Measurements from ENCODE around the gene KMT2B. TPM values are rescaled to one million over a fixed set of nuclear protein-coding genes. Genes with fewer than 3 reads are reported as not detected.

Gene KMT2B
- total RNA-seq, 1 donor from 2014 or later, result 60.0 TPM

Other genes with a start within 250 kb of the KMT2B start
- gene KRTDAP, start 227.5 kb upstream of the KMT2B start, total RNA-seq, result not detected in 2 replicates
- not detected in 2 replicates for gene DMKN, start 204.4 kb upstream of the KMT2B start, total RNA-seq
- gene SBSN, start 189.7 kb upstream of the KMT2B start, total RNA-seq, result not detected in 2 replicates
- gene GAPDHS, start 184.5 kb upstream of the KMT2B start, total RNA-seq, result not detected in 2 replicates
- 54.8 and 58.6 TPM in 2 replicates for gene TMEM147, start 172.4 kb upstream of the KMT2B start, total RNA-seq
- gene ATP4A, start 154.3 kb upstream of the KMT2B start, total RNA-seq, result not detected in 2 replicates
- gene PMIS2, start 131.8 kb upstream of the KMT2B start, total RNA-seq, result not detected in 2 replicates
- 41.6 and 47.4 TPM in 2 replicates for gene HAUS5, start 105.3 kb upstream of the KMT2B start, total RNA-seq
- gene RBM42, start 89.0 kb upstream of the KMT2B start, total RNA-seq, result 96.5 and 109 TPM in 2 replicates
- gene ETV2, start 76.3 kb upstream of the KMT2B start, total RNA-seq, result 0.80 and 1.3 TPM in 2 replicates
- 489 and 495 TPM in 2 replicates for gene COX6B1, start 69.7 kb upstream of the KMT2B start, total RNA-seq
- 0.48 and 0.50 TPM in 2 replicates for gene UPK1A, start 51.5 kb upstream of the KMT2B start, total RNA-seq
- gene ZBTB32, start 13.4 kb upstream of the KMT2B start, total RNA-seq, result 55.9 and 57.1 TPM in 2 replicates
- gene IGFLR1, start 24.4 kb downstream of the KMT2B start, total RNA-seq, result 31.2 and 35.2 TPM in 2 replicates
- gene U2AF1L4, start 27.4 kb downstream of the KMT2B start, total RNA-seq, result 24.0 and 24.5 TPM in 2 replicates
- 42.0 and 45.5 TPM in 2 replicates for gene PSENEN, start 27.6 kb downstream of the KMT2B start, total RNA-seq
- 10.8 and 15.2 TPM in 2 replicates for gene LIN37, start 30.6 kb downstream of the KMT2B start, total RNA-seq
- not detected in 2 replicates for gene HSPB6, start 39.0 kb downstream of the KMT2B start, total RNA-seq
- gene PROSER3, start 40.2 kb downstream of the KMT2B start, total RNA-seq, result 50.4 and 51.1 TPM in 2 replicates
- 67.1 and 72.6 TPM in 2 replicates for gene ARHGAP33, start 57.6 kb downstream of the KMT2B start, total RNA-seq
- gene PRODH2, start 94.8 kb downstream of the KMT2B start, total RNA-seq, result not detected in 2 replicates
- gene NPHS1, start 134.5 kb downstream of the KMT2B start, total RNA-seq, result not detected in 2 replicates
- 0.20 and 0.25 TPM in 2 replicates for gene KIRREL2, start 138.9 kb downstream of the KMT2B start, total RNA-seq
- gene APLP1, start 150.6 kb downstream of the KMT2B start, total RNA-seq, result 0.86 and 2.0 TPM in 2 replicates
- gene NFKBID, start 182.5 kb downstream of the KMT2B start, total RNA-seq, result 42.7 and 43.0 TPM in 2 replicates
- gene HCST, start 184.5 kb downstream of the KMT2B start, total RNA-seq, result 93.1 and 96.2 TPM in 2 replicates
- 0.52 TPM in 1 of 2 replicates, not detected in the other for gene TYROBP, start 190.3 kb downstream of the KMT2B start, total RNA-seq
- 9.7 and 11.4 TPM in 2 replicates for gene LRFN3, start 218.4 kb downstream of the KMT2B start, total RNA-seq